ENCODE measurements around the gene TDRD10.

- TF ChIP-seq CTCF (conservative IDR thresholded peaks at IDR 0.05) (no peak), ZFX (IDR thresholded peaks at IDR 0.05) (no peak)
Observed at GRCh38 chr1:154589780-154590179, 87.8 kb downstream of the TDRD10 start.

Data from C4-2B (cell line).